ENCODE results near the gene RHEX. TPM values are rescaled to one million over a fixed set of nuclear protein-coding genes. Genes with fewer than 3 reads are reported as not detected.

The RHEX gene
- total RNA-seq, 1 donor from 2014 or later = not detected

- intact Hi-C loops (cut with micrococcal nuclease) = no loop called here
Observed at GRCh38 chr1:206089341-206089740, 36.4 kb downstream of the RHEX start.

GRCh38 chr1:206094024-206094423 is 41.1 kb downstream of the RHEX start:
- intact Hi-C loops (cut with micrococcal nuclease) = no loop called here

- intact Hi-C loops (cut with micrococcal nuclease) = no loop called here
Observed at GRCh38 chr1:206097381-206097780, 44.4 kb downstream of the RHEX start.

- intact Hi-C loops (cut with micrococcal nuclease) = no loop called here
Observed at GRCh38 chr1:206098242-206098919, 45.4 kb downstream of the RHEX start.

- intact Hi-C loops (cut with micrococcal nuclease) = no loop called here
Observed at GRCh38 chr1:206100226-206100815, 47.3 kb downstream of the RHEX start.

GRCh38 chr1:206101351-206102045 is 48.5 kb downstream of the RHEX start:
- intact Hi-C loops (cut with micrococcal nuclease) = no loop called here

- intact Hi-C loops (cut with micrococcal nuclease) = no loop called here
Observed at GRCh38 chr1:206102292-206102936, 49.4 kb downstream of the RHEX start.

- intact Hi-C loops (cut with micrococcal nuclease) = no loop called here
Observed at GRCh38 chr1:206103979-206104378, 51.0 kb downstream of the RHEX start.

- intact Hi-C loops (cut with micrococcal nuclease) = no loop called here
Observed at GRCh38 chr1:206105464-206105995, 52.6 kb downstream of the RHEX start.

GRCh38 chr1:206106328-206107167 is 53.6 kb downstream of the RHEX start:
- intact Hi-C loops (cut with micrococcal nuclease) = loop anchor here (1.0 kb wide), 3 partner anchors 76 to 187 kb away; no protein-coding TSS in a partner anchor

GRCh38 chr1:206107168-206107544 is 54.2 kb downstream of the RHEX start:
- intact Hi-C loops (cut with micrococcal nuclease) = no loop called here

GRCh38 chr1:206108635-206109034 is 55.7 kb downstream of the RHEX start:
- intact Hi-C loops (cut with micrococcal nuclease) = no loop called here

GRCh38 chr1:206109718-206110117 is 56.7 kb downstream of the RHEX start:
- intact Hi-C loops (cut with micrococcal nuclease) = no loop called here

- intact Hi-C loops (cut with micrococcal nuclease) = no loop called here
Observed at GRCh38 chr1:206110161-206110560, 57.2 kb downstream of the RHEX start.

GRCh38 chr1:206110820-206111219 is 57.8 kb downstream of the RHEX start:
- intact Hi-C loops (cut with micrococcal nuclease) = no loop called here

GRCh38 chr1:206111271-206111927 is 58.4 kb downstream of the RHEX start:
- intact Hi-C loops (cut with micrococcal nuclease) = no loop called here

GRCh38 chr1:206112600-206113301 is 59.8 kb downstream of the RHEX start:
- intact Hi-C loops (cut with micrococcal nuclease) = no loop called here

GRCh38 chr1:206114692-206115640 is 62.0 kb downstream of the RHEX start:
- intact Hi-C loops (cut with micrococcal nuclease) = no loop called here

- intact Hi-C loops (cut with micrococcal nuclease) = no loop called here
Observed at GRCh38 chr1:206115791-206116190, 62.8 kb downstream of the RHEX start.

All from T-helper 2 cell treated with Interferon-gamma antibody and Interleukin-4, amounts not matched to agents 100 ng/mL and 5 ng/mL, for 36 hours (primary cell).